Testis (tissue), 3 donors: ENCODE results near the gene DLX3. TPM values are rescaled to one million over a fixed set of nuclear protein-coding genes. Genes with fewer than 3 reads are reported as not detected.

Experiments
- DNase-seq: peaks from one replicate; pipeline ENCODE4 v3.0.0-alpha.2; 2019
- H3K27ac ChIP-seq, 2 donors: fragments of 200-600 bp; sonication (generic); one replicate each; pipeline ENCODE4 v1.5.1; 2019
- H3K27me3 ChIP-seq: fragments of 200-600 bp; sonication (generic); one replicate; pipeline ENCODE4 v1.5.1; 2019
- H3K36me3 ChIP-seq: fragments of 200-600 bp; sonication (generic); one replicate; pipeline ENCODE4 v1.5.1; 2017; ENCODE audit warnings: low read depth; ENCODE audit errors: missing control alignments
- H3K4me1 ChIP-seq: fragments of 200-600 bp; sonication (generic); one replicate; pipeline ENCODE4 v1.5.1; 2019
- H3K4me3 ChIP-seq, 2 donors: fragments of 200-600 bp; sonication (generic); one replicate each; pipeline ENCODE4 v1.5.1; 2017 to 2019
- H3K9me3 ChIP-seq: fragments of 200-600 bp; sonication (generic); one replicate; pipeline ENCODE4 v1.5.1; 2017
- POLR2A ChIP-seq: fragments of 450-650 bp; IDR thresholded peaks from one replicate; pipeline ENCODE4 v1.6.1; 2017; ENCODE audit warnings: antibody characterized with exemption, mild to moderate bottlenecking, moderate library complexity
- WGBS, 2 donors: methylation state at CpG; one replicate each; pipeline ENCODE4 v1.1.5; 2018; 5-methylcytosine and 5-hydroxymethylcytosine counted together
- intact Hi-C: fragments of 100-400 bp; cut with DNase I; formaldehyde crosslinking; loops from one replicate; pipeline ENCODE4 v1.15.1; 2023; ENCODE audit warnings: low total_unique reads
- polyA plus RNA-seq: library from polyadenylated mRNA; stranded (reverse); fragments of 350-450 nt; fragmentation: Illumina TruSeq; extraction: RNeasy Lipid Tissue Mini Kit (QIAGEN cat#74804); gene quantifications from one replicate; pipeline ENCODE4 v1.2.3, GENCODE V29; 2014; ENCODE audit warnings: low read depth, low replicate concordance; ENCODE audit not compliant: insufficient read depth
- total RNA-seq, 2 donors: library from RNA; depleted of rRNA; stranded (reverse); fragments of >200 nt; gene quantifications; one replicate each; pipeline ENCODE4 v1.2.3, GENCODE V29; 2016
- TF ChIP-seq, protein P1 (sequence below), 3 experiments: fragments of 450-650 bp in 2 of 3; fragments of 200-600 bp in 1 of 3; sonication (generic) in 1 of 3; IDR thresholded peaks; one replicate each; pipeline ENCODE4 v1.5.1; 2016 to 2019; ENCODE audit warnings: antibody characterized with exemption in 3 of 3, mild to moderate bottlenecking in 2 of 3, moderate library complexity in 1 of 3

The DLX3 gene
- total and polyA plus RNA-seq, 3 donors from 2014 or later = 1.0 to 1.5 (median 1.4) TPM

DNA sequence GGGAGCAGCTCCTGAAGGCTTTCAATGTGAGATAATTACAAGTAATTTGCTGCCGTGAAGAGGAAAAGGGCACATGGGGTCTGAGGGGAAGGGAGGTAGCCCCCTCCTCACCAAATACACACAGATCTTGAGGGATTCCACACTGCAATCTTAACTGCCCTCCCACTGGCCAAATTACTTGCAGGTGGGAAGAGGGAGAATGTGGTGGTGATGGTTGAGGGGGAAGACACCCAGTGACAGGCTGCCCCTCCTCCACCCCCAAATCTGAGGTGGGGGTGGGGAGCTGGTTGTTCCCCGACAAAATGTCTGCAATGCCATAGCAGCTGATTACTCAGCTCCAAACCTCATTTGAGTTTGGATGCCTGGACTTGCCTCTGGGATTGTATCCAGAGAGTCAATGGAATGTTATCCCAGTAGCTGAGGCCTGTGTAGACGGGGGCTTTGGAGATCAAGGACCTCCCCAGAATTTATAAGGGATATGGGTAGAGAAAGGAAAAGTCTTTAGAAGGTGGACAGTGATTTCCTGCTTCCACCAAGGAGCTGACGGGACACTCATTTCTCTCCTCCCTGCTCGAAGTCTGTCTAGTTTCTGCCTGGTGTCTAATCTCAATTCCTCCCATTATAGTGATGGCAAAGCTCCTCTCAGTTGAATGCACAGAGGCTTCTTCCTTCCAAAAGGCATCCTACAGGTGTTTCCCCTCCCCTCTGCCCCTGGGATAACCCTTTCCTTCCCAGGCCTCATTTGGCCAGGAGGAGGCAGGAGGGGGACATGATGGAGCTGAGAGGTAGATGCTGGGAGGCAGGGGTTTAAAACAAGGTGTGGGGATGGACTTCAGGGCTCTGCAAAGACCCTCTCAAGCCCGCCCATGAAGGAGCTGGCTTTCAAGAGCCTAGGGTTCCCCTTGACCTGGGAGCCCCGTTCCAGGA lies 17.3 kb downstream of the DLX3 start:
- no peaks in the 10 kb centered on the region for H3K4me1 ChIP-seq
- WGBS, 2 donors = 78 to 82% methylated on average over 7 of the region's 7 CpGs
- DNase-seq = no peak
- no peaks in the 10 kb centered on the region for H3K36me3 ChIP-seq
- no peak overlapping the region for H3K4me3 ChIP-seq
- TF ChIP-seq, protein P1, sequence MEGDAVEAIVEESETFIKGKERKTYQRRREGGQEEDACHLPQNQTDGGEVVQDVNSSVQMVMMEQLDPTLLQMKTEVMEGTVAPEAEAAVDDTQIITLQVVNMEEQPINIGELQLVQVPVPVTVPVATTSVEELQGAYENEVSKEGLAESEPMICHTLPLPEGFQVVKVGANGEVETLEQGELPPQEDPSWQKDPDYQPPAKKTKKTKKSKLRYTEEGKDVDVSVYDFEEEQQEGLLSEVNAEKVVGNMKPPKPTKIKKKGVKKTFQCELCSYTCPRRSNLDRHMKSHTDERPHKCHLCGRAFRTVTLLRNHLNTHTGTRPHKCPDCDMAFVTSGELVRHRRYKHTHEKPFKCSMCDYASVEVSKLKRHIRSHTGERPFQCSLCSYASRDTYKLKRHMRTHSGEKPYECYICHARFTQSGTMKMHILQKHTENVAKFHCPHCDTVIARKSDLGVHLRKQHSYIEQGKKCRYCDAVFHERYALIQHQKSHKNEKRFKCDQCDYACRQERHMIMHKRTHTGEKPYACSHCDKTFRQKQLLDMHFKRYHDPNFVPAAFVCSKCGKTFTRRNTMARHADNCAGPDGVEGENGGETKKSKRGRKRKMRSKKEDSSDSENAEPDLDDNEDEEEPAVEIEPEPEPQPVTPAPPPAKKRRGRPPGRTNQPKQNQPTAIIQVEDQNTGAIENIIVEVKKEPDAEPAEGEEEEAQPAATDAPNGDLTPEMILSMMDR (IDR thresholded peaks at IDR 0.05) = no peak
- no peak for TF ChIP-seq POLR2A
- intact Hi-C loops = no loop called here
- no peak overlapping the region for H3K27ac ChIP-seq
- H3K9me3 ChIP-seq = no peaks in the 10 kb centered on the region
- no peaks in the 10 kb centered on the region for H3K27me3 ChIP-seq

DNA sequence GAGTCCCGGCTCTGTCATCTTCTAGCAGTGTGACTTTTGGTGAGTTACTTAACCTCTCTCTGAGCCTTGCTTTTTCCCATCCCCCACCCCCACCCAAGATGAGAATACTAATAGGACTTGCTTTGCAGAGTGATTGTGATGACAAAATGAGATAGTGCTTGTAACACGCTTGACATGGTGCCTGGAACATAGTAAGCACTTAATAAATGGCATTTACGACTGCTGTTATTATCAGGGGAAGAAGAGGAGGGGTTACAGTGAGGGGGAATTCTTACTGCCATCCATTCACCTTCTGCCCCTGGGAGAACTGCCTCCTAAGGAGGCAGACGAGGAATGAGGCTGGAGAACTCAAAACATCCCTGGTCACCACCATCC lies 18.2 kb downstream of the DLX3 start:
- no peak overlapping the region for H3K27ac ChIP-seq
- no peaks in the 10 kb centered on the region for H3K9me3 ChIP-seq
- intact Hi-C loops = no loop called here
- no peaks in the 10 kb centered on the region for H3K27me3 ChIP-seq
- no peak for TF ChIP-seq POLR2A
- TF ChIP-seq, protein P1 (IDR thresholded peaks at IDR 0.05) = no peak
- peaks cover 6% of the 10 kb centered on the region for H3K4me1 ChIP-seq
- no peaks in the 10 kb centered on the region for H3K36me3 ChIP-seq
- no peak for DNase-seq
- 79 to 87% methylated on average over 4 of the region's 4 CpGs for WGBS, 2 donors
- no peak overlapping the region for H3K4me3 ChIP-seq

DNA sequence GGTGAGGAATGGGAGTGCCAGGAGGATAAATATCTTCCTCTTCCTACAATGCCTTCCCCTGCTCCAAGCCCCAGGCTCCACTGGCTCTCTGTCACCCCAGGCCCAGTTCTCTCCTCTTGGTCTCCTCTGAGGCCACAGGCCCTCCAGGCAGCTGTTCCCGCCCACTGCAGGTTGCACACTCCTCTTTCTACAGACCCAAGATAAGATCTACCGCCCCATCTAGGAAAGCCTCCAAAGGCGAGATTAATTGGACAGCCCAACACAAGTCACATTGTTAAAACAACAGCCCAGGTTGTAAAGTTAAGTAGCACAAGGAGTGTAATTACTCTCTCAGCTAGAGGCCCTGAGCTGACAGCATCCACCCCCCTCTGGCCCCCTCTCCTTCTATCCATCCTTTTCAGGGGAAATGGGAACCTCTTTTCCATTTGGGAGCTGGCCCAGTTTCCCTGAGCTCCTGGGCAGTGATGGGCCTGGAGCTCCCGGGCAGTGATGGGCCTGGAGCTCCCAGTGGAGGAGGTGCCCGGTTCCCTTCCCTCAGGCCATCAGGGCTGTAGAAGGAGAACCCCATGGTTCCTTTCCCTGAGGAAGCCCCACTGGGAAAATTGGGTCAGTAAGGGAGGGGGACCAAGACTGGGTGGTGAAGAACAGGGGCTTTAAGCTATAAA lies 18.7 kb downstream of the DLX3 start:
- Histone ChIP-seq H3K4me1 (peaks cover 11% of the 10 kb centered on the region), H3K4me3 (no peak overlapping the region), H3K27me3 (no peaks in the 10 kb centered on the region), H3K9me3 (no peaks in the 10 kb centered on the region), H3K36me3 (no peaks in the 10 kb centered on the region), H3K27ac (no peak overlapping the region)
- no peak for TF ChIP-seq POLR2A
- TF ChIP-seq, protein P1 (IDR thresholded peaks at IDR 0.05) = no peak
- DNase-seq = no peak
- 84 to 87% methylated on average over 5 of the region's 5 CpGs for WGBS, 2 donors
- intact Hi-C loops = no loop called here

DNA sequence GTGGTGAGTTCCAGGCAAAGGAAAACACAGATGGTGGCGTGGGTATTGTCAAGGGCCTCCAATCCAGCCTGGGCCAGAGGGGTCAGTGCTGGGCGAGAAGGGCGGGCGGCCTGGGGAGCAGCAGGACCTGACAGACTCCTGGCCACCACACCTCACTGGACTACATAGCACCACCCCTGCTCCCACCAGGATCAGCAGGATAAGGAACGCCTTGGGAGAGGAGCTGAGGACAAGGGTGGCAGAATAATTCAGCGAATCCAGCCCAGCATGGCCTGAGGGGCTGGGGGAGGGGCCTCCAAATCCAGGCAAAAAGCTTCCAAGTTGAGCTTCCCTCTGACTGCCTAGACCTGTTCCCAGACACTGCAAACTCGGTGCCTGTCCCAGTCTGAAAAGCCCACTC lies 19.5 kb downstream of the DLX3 start:
- H3K27ac ChIP-seq = no peak overlapping the region
- no peaks in the 10 kb centered on the region for H3K27me3 ChIP-seq
- H3K4me1 ChIP-seq = peaks cover 12% of the 10 kb centered on the region
- H3K9me3 ChIP-seq = no peaks in the 10 kb centered on the region
- H3K36me3 ChIP-seq = no peaks in the 10 kb centered on the region
- WGBS, 2 donors = 90 to 95% methylated on average over 6 to 7 of the region's 7 CpGs
- no peak overlapping the region for H3K4me3 ChIP-seq
- intact Hi-C loops = no loop called here
- DNase-seq = no peak
- TF ChIP-seq, protein P1 (IDR thresholded peaks at IDR 0.05) = no peak
- no peak for TF ChIP-seq POLR2A
